Nasal cavity respiratory epithelium epithelial cell of viscerocranial mucosa (primary cell): ENCODE measurements around the gene ONECUT3. TPM values are rescaled to one million over a fixed set of nuclear protein-coding genes. Genes with fewer than 3 reads are reported as not detected.

Source experiments
- total RNA-seq: library from RNA; depleted of rRNA; stranded (reverse); fragments of >200 nt; gene quantifications from 2 replicates; pipeline ENCODE4 v1.2.3, GENCODE V29; 2014

Gene ONECUT3
- under 0.01 TPM in 2 replicates for total RNA-seq

GRCh38 chr19:1752757-1753728 lies at the start of gene ONECUT3:
TSS of gene ONECUT3 (plus strand) at chr19:1753506. CDS start at chr19:1753663, 157 bp downstream.

DNA sequence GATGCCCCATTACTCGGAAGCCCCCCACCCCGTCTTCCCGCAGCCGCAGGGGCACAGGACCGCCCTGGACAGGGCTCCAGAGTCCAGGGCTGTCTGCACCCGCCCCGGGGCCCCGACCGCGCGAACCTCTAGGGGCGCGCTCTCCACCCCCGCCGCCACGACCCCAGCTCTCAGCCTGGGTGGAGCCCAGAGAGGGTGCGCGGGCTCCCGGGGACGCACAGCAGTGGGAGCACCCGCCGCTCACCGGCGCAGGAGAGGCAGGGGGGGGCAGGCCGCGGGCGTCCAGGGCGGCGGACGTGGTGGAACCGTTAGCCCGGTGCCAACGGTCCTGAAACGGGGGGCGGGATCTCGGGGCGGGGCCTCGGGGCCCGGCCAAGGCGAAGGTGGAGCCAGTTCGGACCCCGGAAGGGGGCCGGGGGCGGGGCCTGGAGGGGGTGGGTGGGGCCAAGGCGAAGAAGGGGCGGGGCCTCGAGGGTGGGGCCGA lies 58.7 kb downstream of the ONECUT3 start, which contains the start of gene ATP8B3:
Gene ATP8B3 (minus strand): TSS at position 335 of the 484 bp plus-strand sequence. CDS start 540 bp downstream, outside the sequence.

Other genes starting within 250 kb of the ONECUT3 start
- 3.1 and 8.6 TPM in 2 replicates for gene ADAMTSL5, start 240.5 kb upstream of the ONECUT3 start, total RNA-seq
- gene PLK5, start 229.4 kb upstream of the ONECUT3 start, total RNA-seq, result not detected in 2 replicates
- gene MEX3D, start 185.2 kb upstream of the ONECUT3 start, total RNA-seq, result 34.9 and 56.7 TPM in 2 replicates
- 85.4 and 101 TPM in 2 replicates for gene MBD3, start 160.6 kb upstream of the ONECUT3 start, total RNA-seq
- gene UQCR11, start 148.0 kb upstream of the ONECUT3 start, total RNA-seq, result 53.5 and 116 TPM in 2 replicates
- gene TCF3, start 100.9 kb upstream of the ONECUT3 start, total RNA-seq, result 82.7 and 196 TPM in 2 replicates
- gene ATP8B3, start 58.8 kb downstream of the ONECUT3 start, total RNA-seq, result under 0.01 and 1.1 TPM in 2 replicates
- gene REXO1, start 95.0 kb downstream of the ONECUT3 start, total RNA-seq, result 7.5 and 20.5 TPM in 2 replicates
- 10.9 and 18.9 TPM in 2 replicates for gene KLF16, start 110.1 kb downstream of the ONECUT3 start, total RNA-seq
- 38.7 and 40.0 TPM in 2 replicates for gene ABHD17A, start 132.0 kb downstream of the ONECUT3 start, total RNA-seq
- 1.4 and 3.3 TPM in 2 replicates for gene ADAT3, start 151.9 kb downstream of the ONECUT3 start, total RNA-seq
- 13.0 and 48.7 TPM in 2 replicates for gene SCAMP4, start 151.9 kb downstream of the ONECUT3 start, total RNA-seq
- 60.1 and 117 TPM in 2 replicates for gene CSNK1G2, start 187.7 kb downstream of the ONECUT3 start, total RNA-seq